GM12878 (cell line): Measurements from ENCODE around the gene ALG3. TPM values are rescaled to one million over a fixed set of nuclear protein-coding genes. Genes with fewer than 3 reads are reported as not detected.

Source experiments
- ATAC-seq: fragments of 200-7000 bp; cut with Tn5 transposase; 3 replicates; pipeline ENCODE4 v1.9.1; 2020; ENCODE audit warnings: mild to moderate bottlenecking, moderate library complexity
- BruUV-seq: library from RNA; stranded (reverse); fragments of 400-500 nt; replicated peaks from 2 replicates; lab custom pipeline; 2021; lab: Mats Ljungman, UMichigan
- CTCF ChIA-PET: fragments of 300-600 bp; sonication (Branson Sonifier 250); formaldehyde crosslinking; extraction: SDS; loops from one replicate; lab custom pipeline; 2021; ENCODE audit warnings: inconsistent platforms; lab: Yijun Ruan, JAX
- POLR2A ChIA-PET: fragments of 350-600 bp; formaldehyde crosslinking; extraction: SDS; loops from one replicate; lab custom pipeline; 2021; ENCODE audit warnings: inconsistent platforms; lab: Charles Lee
- RAD21 ChIA-PET: fragments of 300-600 bp; sonication (Branson Sonifier 250); formaldehyde crosslinking; loops from one replicate; lab custom pipeline; 2023; ENCODE audit warnings: antibody characterized with exemption; ENCODE audit not compliant: unreplicated experiment; lab: Charles Lee
- SMC1A ChIA-PET: fragments of 300-600 bp; sonication (Branson Sonifier 250); formaldehyde crosslinking; loops from one replicate; lab custom pipeline; 2023; ENCODE audit not compliant: unreplicated experiment, uncharacterized antibody; lab: Charles Lee
- DNase-seq: peaks from one replicate; pipeline ENCODE4 v3.0.0-alpha.2; 2011; ENCODE audit warnings: low read depth, low spot score
- FAIRE-seq: peaks from 3 replicates; lab custom pipeline; 2011; peaks lifted over from hg19 to GRCh38; lab: Jason Lieb, UNC
- H2AFZ ChIP-seq: 2 replicates; pipeline ENCODE4 v1.6.0; 2011; ENCODE audit warnings: low read depth, low read length, control low read depth; ENCODE audit not compliant: control insufficient read depth
- H3K27ac ChIP-seq: 2 replicates; pipeline ENCODE4 v1.5.1; 2011; ENCODE audit warnings: control low read depth; ENCODE audit not compliant: control insufficient read depth, insufficient read depth
- H3K27me3 ChIP-seq, 2 experiments: replicated peaks in 1 of 2; 2 replicates each; pipeline versions ENCODE4 v1.6.0 to v1.6.1; 2011; ENCODE audit warnings: low read length in 1 of 2; ENCODE audit not compliant: control insufficient read depth in 2 of 2, insufficient read depth in 2 of 2
- H3K36me3 ChIP-seq, 2 experiments: 2 replicates each; pipeline ENCODE4 v1.5.1; 2011; ENCODE audit warnings: low read length in 1 of 2; ENCODE audit not compliant: control insufficient read depth in 2 of 2, insufficient read depth in 2 of 2
- H3K4me1 ChIP-seq: 2 replicates; pipeline ENCODE4 v1.6.1; 2011; ENCODE audit warnings: mild to moderate bottlenecking, low read length, moderate library complexity, mixed read lengths; ENCODE audit not compliant: control insufficient read depth, insufficient read depth
- H3K4me2 ChIP-seq: 2 replicates; pipeline ENCODE4 v1.6.0; 2011; ENCODE audit warnings: control low read depth; ENCODE audit not compliant: control insufficient read depth, insufficient read depth
- H3K4me3 ChIP-seq: fragments of 200-600 bp; sonication (generic); 2 replicates; pipeline ENCODE4 v1.5.1; 2016
- H3K79me2 ChIP-seq: 2 replicates; pipeline ENCODE4 v1.6.0; 2011; ENCODE audit warnings: low read length; ENCODE audit not compliant: control insufficient read depth, insufficient read depth
- H3K9ac ChIP-seq: 2 replicates; pipeline ENCODE4 v1.8.0; 2011; ENCODE audit warnings: low read length, control low read depth, mixed read lengths; ENCODE audit not compliant: control insufficient read depth, insufficient read depth
- H3K9me3 ChIP-seq: replicated peaks from 3 replicates; pipeline ENCODE4 v1.5.1; 2011; ENCODE audit warnings: mild to moderate bottlenecking, low read length; ENCODE audit not compliant: control insufficient read depth, insufficient read depth
- H4K20me1 ChIP-seq: 2 replicates; pipeline ENCODE4 v1.6.0; 2011; ENCODE audit not compliant: control insufficient read depth, insufficient read depth
- ATF7 ChIP-seq: fragments of 450-650 bp; IDR thresholded peaks from 2 replicates; pipeline ENCODE4 v1.6.1; 2016; ENCODE audit warnings: low read depth, mild to moderate bottlenecking
- EP300 ChIP-seq, 2 experiments: fragments of 150-350 bp in 1 of 2; IDR thresholded peaks; 2 replicates each; pipeline ENCODE4 v1.6.1; 2011 to 2012; ENCODE audit warnings: low read depth in 2 of 2, low read length in 2 of 2, borderline replicate concordance in 1 of 2, improper control_type of control experiment in 1 of 2, inconsistent platforms in 1 of 2; ENCODE audit not compliant: control insufficient read depth in 1 of 2
- RUNX3 ChIP-seq: IDR thresholded peaks from 2 replicates; pipeline ENCODE4 v1.6.1; 2012; ENCODE audit warnings: low read length, inconsistent platforms
- SIN3A ChIP-seq: IDR thresholded peaks from 2 replicates; pipeline ENCODE4 v1.6.1; 2012; ENCODE audit warnings: low read depth, low read length, improper control_type of control experiment
- STAT1 ChIP-seq: fragments of 450-650 bp; conservative IDR thresholded peaks from 2 replicates; pipeline ENCODE4 v1.6.1; 2014; ENCODE audit warnings: antibody characterized with exemption, mild to moderate bottlenecking
- ZNF274 ChIP-seq: IDR thresholded peaks from one replicate; pipeline ENCODE4 v1.8.0; 2011; ENCODE audit not compliant: insufficient read length, insufficient read depth
- WGBS: methylation state at CpG from one replicate; pipeline ENCODE4 v1.1.6; 2016; ENCODE audit warnings: low lambda C conversion rate; ENCODE audit not compliant: insufficient replicate concordance, insufficient coverage; ENCODE audit errors: missing lambda C conversion rate; 5-methylcytosine and 5-hydroxymethylcytosine counted together
- in situ Hi-C: fragments of 300-500 bp; cut with MboI; formaldehyde crosslinking; loops from 9 replicates; pipeline ENCODE4 v1.14.3; 2018; ENCODE audit warnings: mixed read lengths
- intact Hi-C: fragments of 100-400 bp; cut with micrococcal nuclease; formaldehyde crosslinking; loops from one replicate; pipeline ENCODE4 v1.14.2; 2022; ENCODE audit not compliant: unreplicated experiment
- polyA plus RNA-seq, 11 experiments: library from polyadenylated mRNA; depleted of rRNA in 4 of 11; unstranded in 6 of 11; stranded (reverse) in 5 of 11; fragments of >200 nt; fragmentation: Nextera tagmentation in 4 of 11; fragmentation: Illumina TruSeq in 1 of 11; extraction: Ambion mirVana in 4 of 11; extraction: Trizol in 1 of 11; gene quantifications; 1 replicate in 1 of 11; 2 replicates in 10 of 11; pipeline versions ENCODE4 v1.2.1 to v1.2.3, GENCODE V29; 2011 to 2016; ENCODE audit warnings: inconsistent platforms in 2 of 11, missing spikeins in 2 of 11, low read depth in 1 of 11
- total RNA-seq, 4 experiments: library from RNA; depleted of rRNA in 3 of 4; stranded (reverse); fragments of >200 nt in 3 of 4; fragmentation: Illumina TruSeq in 1 of 4; extraction: Trizol in 1 of 4; gene quantifications; 2 replicates each; pipeline versions ENCODE4 v1.2.1 to v1.2.3, GENCODE V29; 2013 to 2021
- TF ChIP-seq, protein P1 (sequence below), 3 experiments: IDR thresholded peaks in 2 of 3; conservative IDR thresholded peaks in 1 of 3; 2 replicates each; pipeline ENCODE4 v1.5.1; 2011; ENCODE audit warnings: low read depth in 3 of 3, low read length in 3 of 3, mild to moderate bottlenecking in 3 of 3, control low read depth in 2 of 3, moderate library complexity in 2 of 3, inconsistent platforms in 1 of 3, mixed read lengths in 1 of 3; ENCODE audit not compliant: control insufficient read depth in 2 of 3, insufficient read depth in 1 of 3; ENCODE audit errors: extremely low read depth in 1 of 3

ALG3 gene
- total and polyA plus RNA-seq, 10 of the 15 experiments (the other 5 are each of a cell fraction or from before 2014, with no cell fraction given), result 13.6 to 84.7 (median 39.4) TPM

DNA sequence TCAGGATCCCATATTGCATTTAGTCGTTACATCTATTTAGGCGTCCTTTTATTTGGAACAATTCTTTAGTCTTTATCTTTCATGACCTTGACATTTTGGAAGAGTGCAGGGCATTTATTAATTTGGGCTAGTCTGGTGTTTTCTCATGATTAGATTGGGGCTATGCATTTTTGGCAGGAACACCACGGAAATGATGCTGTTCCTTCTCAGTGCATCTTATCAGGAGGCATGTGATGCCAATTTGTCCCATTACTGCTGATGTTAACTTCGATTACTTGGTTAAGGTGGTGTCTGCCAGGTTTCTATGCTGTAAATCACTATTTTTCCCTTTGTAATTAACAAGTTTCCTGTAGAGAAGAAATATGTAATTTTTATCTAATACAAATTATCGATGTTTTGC is 37.5 kb downstream of the ALG3 start:
- 63% methylated on average over 5 of the region's 5 CpGs for WGBS

More for the DNA sequence above, 37.5 kb downstream of the ALG3 start:
- H4K20me1 ChIP-seq, result no peaks in the 10 kb centered on the region
- CTCF ChIA-PET, result interaction anchor here (1.2 kb wide), 1 partner anchor 16 kb away, joined by 5 read pairs; no protein-coding TSS in a partner anchor
- POLR2A ChIA-PET, result no interaction called here
- ATAC-seq (no peak), FAIRE-seq (no peak), DNase-seq (no peak)
- no peaks in the 10 kb centered on the region for H3K9me3 ChIP-seq
- H3K36me3 ChIP-seq, result no peaks in the 10 kb centered on the region
- no peaks in the 10 kb centered on the region for H3K79me2 ChIP-seq
- H3K27me3 ChIP-seq, result peaks cover 2 to 4% of the 10 kb centered on the region in 2 experiments; a peak in 3 of 4 replicates
- BruUV-seq, result no TSS peak
- in situ Hi-C loops, result no loop called here
- SMC1A ChIA-PET, result no interaction called here
- H3K4me2 ChIP-seq, result no peak overlapping the region
- RAD21 ChIA-PET, result no interaction called here
- TF ChIP-seq ATF7, result no peak
- TF ChIP-seq EP300 (IDR thresholded peaks at IDR 0.05; ENCODE audit: borderline replicate concordance in 1 of 2, control insufficient read depth in 1 of 2, low read depth in 2 of 2, low read length in 2 of 2), result no peak
- no peak for TF ChIP-seq RUNX3
- TF ChIP-seq, protein P1, sequence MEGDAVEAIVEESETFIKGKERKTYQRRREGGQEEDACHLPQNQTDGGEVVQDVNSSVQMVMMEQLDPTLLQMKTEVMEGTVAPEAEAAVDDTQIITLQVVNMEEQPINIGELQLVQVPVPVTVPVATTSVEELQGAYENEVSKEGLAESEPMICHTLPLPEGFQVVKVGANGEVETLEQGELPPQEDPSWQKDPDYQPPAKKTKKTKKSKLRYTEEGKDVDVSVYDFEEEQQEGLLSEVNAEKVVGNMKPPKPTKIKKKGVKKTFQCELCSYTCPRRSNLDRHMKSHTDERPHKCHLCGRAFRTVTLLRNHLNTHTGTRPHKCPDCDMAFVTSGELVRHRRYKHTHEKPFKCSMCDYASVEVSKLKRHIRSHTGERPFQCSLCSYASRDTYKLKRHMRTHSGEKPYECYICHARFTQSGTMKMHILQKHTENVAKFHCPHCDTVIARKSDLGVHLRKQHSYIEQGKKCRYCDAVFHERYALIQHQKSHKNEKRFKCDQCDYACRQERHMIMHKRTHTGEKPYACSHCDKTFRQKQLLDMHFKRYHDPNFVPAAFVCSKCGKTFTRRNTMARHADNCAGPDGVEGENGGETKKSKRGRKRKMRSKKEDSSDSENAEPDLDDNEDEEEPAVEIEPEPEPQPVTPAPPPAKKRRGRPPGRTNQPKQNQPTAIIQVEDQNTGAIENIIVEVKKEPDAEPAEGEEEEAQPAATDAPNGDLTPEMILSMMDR (IDR thresholded peaks at IDR 0.05 in 2 of 3, conservative IDR thresholded peaks at IDR 0.05 in 1 of 3; ENCODE audit: control insufficient read depth in 2 of 3, extremely low read depth in 1 of 3, insufficient read depth in 1 of 3, low read depth in 3 of 3, low read length in 3 of 3), result no peak
- TF ChIP-seq STAT1, result no peak
- TF ChIP-seq ZNF274, result no peak
- TF ChIP-seq SIN3A, result no peak
- intact Hi-C loops, result no loop called here
- no peak overlapping the region for H3K4me3 ChIP-seq
- H3K4me1 ChIP-seq, result no peaks in the 10 kb centered on the region
- no peak overlapping the region for H3K9ac ChIP-seq
- no peak overlapping the region for H2AFZ ChIP-seq
- H3K27ac ChIP-seq, result no peak overlapping the region
